Neural cell (in vitro differentiated cells): ENCODE data around the gene ZNF558. TPM values are rescaled to one million over a fixed set of nuclear protein-coding genes. Genes with fewer than 3 reads are reported as not detected.

ENCODE experiments used
- H2AFZ ChIP-seq: fragments of 200-600, 300-800 bp; sonication (generic), shearing (Covaris generic); 2 replicates; pipeline ENCODE4 v1.6.0; 2014; ENCODE audit warnings: low read depth, mild to moderate bottlenecking, antibody characterized with exemption, low read length, moderate library complexity
- H3F3A ChIP-seq: fragments of 200-600 bp; shearing (Covaris generic); 2 replicates; pipeline ENCODE4 v1.6.1; 2016; ENCODE audit warnings: mild to moderate bottlenecking, moderate library complexity, mixed read lengths, antibody characterized with exemption, low read length; ENCODE audit not compliant: insufficient read depth, poor library complexity, severe bottlenecking
- H3K27ac ChIP-seq: fragments of 200-600, 300-800 bp; sonication (generic), shearing (Covaris generic); 2 replicates; pipeline ENCODE4 v1.5.1; 2014; ENCODE audit warnings: mild to moderate bottlenecking, low read length, moderate library complexity
- H3K27me3 ChIP-seq: fragments of 300-800, 200-600 bp; sonication (generic), shearing (Covaris generic); 2 replicates; pipeline ENCODE4 v1.6.0; 2014; ENCODE audit warnings: mild to moderate bottlenecking, low read depth, low read length, moderate library complexity; ENCODE audit not compliant: insufficient read depth
- H3K36me3 ChIP-seq: fragments of 300-800, 200-600 bp; sonication (generic), shearing (Covaris generic); 2 replicates; pipeline ENCODE4 v1.5.1; 2014; ENCODE audit warnings: mild to moderate bottlenecking, antibody characterized with exemption, low read length, moderate library complexity; ENCODE audit not compliant: insufficient read depth
- H3K4me2 ChIP-seq: fragments of 300-800, 200-600 bp; sonication (generic), shearing (Covaris generic); 2 replicates; pipeline ENCODE4 v1.6.0; 2014; ENCODE audit warnings: mild to moderate bottlenecking, low read length
- H3K4me3 ChIP-seq: fragments of 300-800, 200-600 bp; sonication (generic), shearing (Covaris generic); 2 replicates; pipeline ENCODE4 v1.5.1; 2014; ENCODE audit warnings: mild to moderate bottlenecking, low read length, moderate library complexity
- H3K79me2 ChIP-seq: fragments of 200-600 bp; shearing (Covaris generic); replicated peaks from 2 replicates; pipeline ENCODE4 v1.6.0; 2014; ENCODE audit warnings: mild to moderate bottlenecking, low read length, moderate library complexity; ENCODE audit not compliant: insufficient read depth
- H3K9ac ChIP-seq: fragments of 300-800, 200-600 bp; sonication (generic), shearing (Covaris generic); 2 replicates; pipeline ENCODE4 v1.6.1; 2016; ENCODE audit warnings: mild to moderate bottlenecking, low read length, mixed read lengths
- H3K9me2 ChIP-seq: fragments of 200-600 bp; shearing (Covaris generic); 2 replicates; pipeline ENCODE4 v1.6.1; 2016; ENCODE audit warnings: mild to moderate bottlenecking, low read length, mixed read lengths; ENCODE audit not compliant: insufficient read depth
- H3K9me3 ChIP-seq: fragments of 200-600, 300-800 bp; sonication (generic), shearing (Covaris generic); 2 replicates; pipeline ENCODE4 v1.6.1; 2016; ENCODE audit warnings: mild to moderate bottlenecking, mixed run types, low read length, moderate library complexity, mixed read lengths
- H4K20me1 ChIP-seq: fragments of 200-600 bp; shearing (Covaris generic); 2 replicates; pipeline ENCODE4 v1.6.1; 2016; ENCODE audit warnings: mild to moderate bottlenecking, mixed run types; ENCODE audit not compliant: insufficient read depth
- EP300 ChIP-seq: fragments of 450-650 bp; conservative IDR thresholded peaks from 2 replicates; pipeline ENCODE4 v1.6.1; 2014; ENCODE audit warnings: antibody characterized with exemption, mild to moderate bottlenecking, moderate library complexity; ENCODE audit not compliant: poor library complexity, severe bottlenecking
- EZH2 ChIP-seq: fragments of 200-600, 300-800 bp; shearing (Covaris generic), sonication (generic); IDR thresholded peaks from 2 replicates; pipeline ENCODE4 v1.6.1; 2014; ENCODE audit warnings: antibody characterized with exemption, low read length, borderline replicate concordance, mild to moderate bottlenecking; ENCODE audit not compliant: insufficient read depth, poor library complexity, severe bottlenecking
- MXI1 ChIP-seq: fragments of 450-650 bp; conservative IDR thresholded peaks from 2 replicates; pipeline ENCODE4 v1.6.1; 2014; ENCODE audit warnings: antibody characterized with exemption, mild to moderate bottlenecking; ENCODE audit not compliant: poor library complexity, severe bottlenecking
- POLR2AphosphoS5 ChIP-seq: IDR thresholded peaks from 2 replicates; pipeline ENCODE4 v1.6.1; 2012
- RAD21 ChIP-seq: fragments of 450-650 bp; conservative IDR thresholded peaks from 2 replicates; pipeline ENCODE4 v1.6.1; 2014; ENCODE audit warnings: antibody characterized with exemption, mild to moderate bottlenecking, moderate library complexity
- SMC3 ChIP-seq: fragments of 450-650 bp; conservative IDR thresholded peaks from 2 replicates; pipeline ENCODE4 v1.6.1; 2014; ENCODE audit warnings: antibody characterized with exemption, mild to moderate bottlenecking, moderate library complexity; ENCODE audit not compliant: poor library complexity
- TAF1 ChIP-seq: IDR thresholded peaks from 2 replicates; pipeline ENCODE4 v1.6.1; 2012; ENCODE audit warnings: low read depth
- polyA plus RNA-seq: library from polyadenylated mRNA; depleted of rRNA; stranded (reverse); fragments of >200 nt; gene quantifications from 2 replicates; pipeline ENCODE4 v1.2.3, GENCODE V29; 2014
- TF ChIP-seq, protein P1 (sequence below): fragments of 450-650 bp; IDR thresholded peaks from 2 replicates; pipeline ENCODE4 v1.5.1; 2014; ENCODE audit warnings: antibody characterized with exemption, mild to moderate bottlenecking, moderate library complexity; ENCODE audit not compliant: poor library complexity, severe bottlenecking
- TF ChIP-seq, protein P2 (sequence below): IDR thresholded peaks from 2 replicates; pipeline ENCODE4 v1.6.1; 2012; ENCODE audit warnings: borderline replicate concordance

Gene ZNF558
- polyA plus RNA-seq, 1 donor from 2014 or later = 65.7 TPM

GRCh38 chr19:8831832-8832131 is 322 bp downstream of the ZNF558 start:
- H3K4me3 ChIP-seq = peak overlapping the region; percentile 92
- H3K9ac ChIP-seq = peak overlapping the region; percentile 87
- H3K79me2 ChIP-seq = peaks cover 4% of the 10 kb centered on the region
- H3K36me3 ChIP-seq = peaks cover 5% of the 10 kb centered on the region
- peak overlapping the region; percentile 86 for H3K27ac ChIP-seq
- no peaks in the 10 kb centered on the region for H3K27me3 ChIP-seq
- no peaks in the 10 kb centered on the region for H3K9me2 ChIP-seq
- peak overlapping the region; percentile 46 for H3K4me2 ChIP-seq
- TF ChIP-seq EZH2 (no peak), MXI1 (no peak), TAF1 (no peak), EP300 (no peak), POLR2AphosphoS5 (no peak), SMC3 (no peak), RAD21 (no peak)
- TF ChIP-seq, protein P1, sequence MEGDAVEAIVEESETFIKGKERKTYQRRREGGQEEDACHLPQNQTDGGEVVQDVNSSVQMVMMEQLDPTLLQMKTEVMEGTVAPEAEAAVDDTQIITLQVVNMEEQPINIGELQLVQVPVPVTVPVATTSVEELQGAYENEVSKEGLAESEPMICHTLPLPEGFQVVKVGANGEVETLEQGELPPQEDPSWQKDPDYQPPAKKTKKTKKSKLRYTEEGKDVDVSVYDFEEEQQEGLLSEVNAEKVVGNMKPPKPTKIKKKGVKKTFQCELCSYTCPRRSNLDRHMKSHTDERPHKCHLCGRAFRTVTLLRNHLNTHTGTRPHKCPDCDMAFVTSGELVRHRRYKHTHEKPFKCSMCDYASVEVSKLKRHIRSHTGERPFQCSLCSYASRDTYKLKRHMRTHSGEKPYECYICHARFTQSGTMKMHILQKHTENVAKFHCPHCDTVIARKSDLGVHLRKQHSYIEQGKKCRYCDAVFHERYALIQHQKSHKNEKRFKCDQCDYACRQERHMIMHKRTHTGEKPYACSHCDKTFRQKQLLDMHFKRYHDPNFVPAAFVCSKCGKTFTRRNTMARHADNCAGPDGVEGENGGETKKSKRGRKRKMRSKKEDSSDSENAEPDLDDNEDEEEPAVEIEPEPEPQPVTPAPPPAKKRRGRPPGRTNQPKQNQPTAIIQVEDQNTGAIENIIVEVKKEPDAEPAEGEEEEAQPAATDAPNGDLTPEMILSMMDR = no peak
- TF ChIP-seq, protein P2, sequence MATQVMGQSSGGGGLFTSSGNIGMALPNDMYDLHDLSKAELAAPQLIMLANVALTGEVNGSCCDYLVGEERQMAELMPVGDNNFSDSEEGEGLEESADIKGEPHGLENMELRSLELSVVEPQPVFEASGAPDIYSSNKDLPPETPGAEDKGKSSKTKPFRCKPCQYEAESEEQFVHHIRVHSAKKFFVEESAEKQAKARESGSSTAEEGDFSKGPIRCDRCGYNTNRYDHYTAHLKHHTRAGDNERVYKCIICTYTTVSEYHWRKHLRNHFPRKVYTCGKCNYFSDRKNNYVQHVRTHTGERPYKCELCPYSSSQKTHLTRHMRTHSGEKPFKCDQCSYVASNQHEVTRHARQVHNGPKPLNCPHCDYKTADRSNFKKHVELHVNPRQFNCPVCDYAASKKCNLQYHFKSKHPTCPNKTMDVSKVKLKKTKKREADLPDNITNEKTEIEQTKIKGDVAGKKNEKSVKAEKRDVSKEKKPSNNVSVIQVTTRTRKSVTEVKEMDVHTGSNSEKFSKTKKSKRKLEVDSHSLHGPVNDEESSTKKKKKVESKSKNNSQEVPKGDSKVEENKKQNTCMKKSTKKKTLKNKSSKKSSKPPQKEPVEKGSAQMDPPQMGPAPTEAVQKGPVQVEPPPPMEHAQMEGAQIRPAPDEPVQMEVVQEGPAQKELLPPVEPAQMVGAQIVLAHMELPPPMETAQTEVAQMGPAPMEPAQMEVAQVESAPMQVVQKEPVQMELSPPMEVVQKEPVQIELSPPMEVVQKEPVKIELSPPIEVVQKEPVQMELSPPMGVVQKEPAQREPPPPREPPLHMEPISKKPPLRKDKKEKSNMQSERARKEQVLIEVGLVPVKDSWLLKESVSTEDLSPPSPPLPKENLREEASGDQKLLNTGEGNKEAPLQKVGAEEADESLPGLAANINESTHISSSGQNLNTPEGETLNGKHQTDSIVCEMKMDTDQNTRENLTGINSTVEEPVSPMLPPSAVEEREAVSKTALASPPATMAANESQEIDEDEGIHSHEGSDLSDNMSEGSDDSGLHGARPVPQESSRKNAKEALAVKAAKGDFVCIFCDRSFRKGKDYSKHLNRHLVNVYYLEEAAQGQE = no peak
- no peaks in the 10 kb centered on the region for H4K20me1 ChIP-seq
- H3K9me3 ChIP-seq = no peaks in the 10 kb centered on the region
- no peaks in the 10 kb centered on the region for H3F3A ChIP-seq
- peak overlapping the region; percentile 10 for H2AFZ ChIP-seq

GRCh38 chr19:8831373-8831772 is 731 bp downstream of the ZNF558 start:
- Histone ChIP-seq H3F3A (no peaks in the 10 kb centered on the region), H4K20me1 (no peaks in the 10 kb centered on the region), H3K4me3 (peak overlapping the region; percentile 92), H3K9me3 (no peaks in the 10 kb centered on the region), H3K36me3 (peaks cover 5% of the 10 kb centered on the region), H3K27me3 (no peaks in the 10 kb centered on the region), H2AFZ (peak overlapping the region; percentile 10), H3K9me2 (no peaks in the 10 kb centered on the region), H3K4me2 (peak overlapping the region; percentile 46), H3K79me2 (peaks cover 4% of the 10 kb centered on the region), H3K27ac (peak overlapping the region; percentile 86), H3K9ac (peak overlapping the region; percentile 87)
- TF ChIP-seq SMC3 (no peak), RAD21 (no peak), EP300 (no peak), MXI1 (no peak), EZH2 (no peak), TAF1 (no peak), POLR2AphosphoS5 (no peak)
- TF ChIP-seq, protein P2 = no peak
- TF ChIP-seq, protein P1 = no peak
